Astrocyte of the hippocampus (primary cell): Measurements from ENCODE around the gene ZNF417.
"Not testable (repeated sequence)": the region's sequence is repeated elsewhere in the genome, so short reads cannot be mapped to it uniquely, and the experiment has no call there.

Experiments used
- DNase-seq: peaks from one replicate; pipeline ENCODE4 v3.0.0; 2011; ENCODE audit warnings: low read depth, low spot score

The ZNF417 gene

DNA sequence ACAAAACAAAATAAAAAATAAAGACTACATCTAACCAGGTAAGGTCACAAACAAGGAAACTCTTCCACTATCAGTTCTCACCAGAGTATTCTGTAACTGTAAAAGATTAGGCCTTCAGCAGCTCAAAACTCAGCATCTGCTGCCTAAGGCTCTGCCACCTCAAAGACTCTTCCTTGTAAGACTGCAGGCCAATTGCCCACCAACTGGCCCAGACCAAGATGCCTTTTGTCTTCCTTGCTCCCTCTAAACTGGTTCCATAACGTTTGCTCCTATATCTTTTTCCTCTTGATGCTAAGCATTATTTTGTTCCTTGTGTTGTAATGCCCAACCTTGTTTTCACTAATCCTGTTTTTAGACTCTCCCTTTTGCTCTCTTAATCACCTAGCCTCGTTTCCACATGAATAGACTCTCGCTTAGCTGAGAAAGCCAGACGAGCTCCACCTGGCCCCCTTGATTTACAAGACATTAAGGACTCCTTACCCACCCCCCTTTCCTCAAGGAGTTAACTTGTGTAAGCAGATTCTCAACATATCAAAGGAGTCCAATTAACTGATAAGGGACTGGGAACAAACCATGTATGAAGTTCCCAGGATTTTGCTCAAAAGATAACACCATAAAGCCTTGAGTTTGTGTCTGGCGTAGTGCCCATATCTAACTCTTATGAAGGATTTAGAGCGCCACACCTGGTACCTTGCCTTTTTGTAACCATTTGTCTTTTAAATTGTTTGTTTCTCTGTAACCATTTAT lies 29.0 kb downstream of the ZNF417 start:
- DNase-seq: peak; percentile 54

- no peak for DNase-seq
Observed at GRCh38 chr19:57886046-57886445, 30.3 kb downstream of the ZNF417 start.

DNA sequence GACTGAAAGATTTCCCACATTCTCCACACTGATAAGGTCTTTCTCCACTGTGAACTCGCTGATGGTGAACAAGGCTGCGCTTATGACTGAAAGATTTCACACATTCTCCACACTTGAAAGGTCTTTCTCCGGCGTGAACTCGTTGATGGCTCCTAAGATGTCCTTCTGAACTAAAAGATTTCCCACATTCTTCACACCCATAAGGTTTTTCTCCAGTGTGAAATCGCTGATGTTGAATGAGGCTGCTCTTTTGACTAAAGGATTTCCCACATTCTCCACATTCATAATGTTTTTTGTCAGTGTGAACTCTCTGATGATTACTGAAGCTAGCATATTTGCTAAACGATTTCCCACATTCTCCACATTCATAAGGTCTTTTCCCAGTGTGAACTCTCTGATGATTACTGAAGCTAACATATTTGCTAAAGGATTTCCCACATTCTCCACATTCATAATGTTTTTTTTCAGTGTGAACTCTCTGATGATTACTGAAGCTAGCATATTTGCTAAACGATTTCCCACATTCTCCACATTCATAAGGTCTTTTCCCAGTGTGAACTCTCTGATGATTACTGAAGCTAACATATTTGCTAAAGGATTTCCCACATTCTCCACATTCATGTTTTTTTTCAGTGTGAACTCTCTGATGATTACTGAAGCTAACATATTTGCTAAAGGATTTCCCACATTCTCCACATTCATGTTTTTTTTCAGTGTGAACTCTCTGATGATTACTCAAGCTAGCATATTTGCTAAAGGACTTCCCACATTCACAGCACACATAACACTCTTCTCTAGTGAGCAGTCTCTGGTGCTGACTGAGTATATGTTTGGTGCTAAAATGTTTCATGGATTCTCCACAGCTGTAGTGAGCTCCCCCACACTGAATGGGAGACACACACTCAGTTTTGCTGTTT lies 42.3 kb downstream of the ZNF417 start:
- DNase-seq: not testable (repeated sequence)

- DNase-seq: no peak
Observed at GRCh38 chr19:57872450-57872849, 43.9 kb downstream of the ZNF417 start.

DNA sequence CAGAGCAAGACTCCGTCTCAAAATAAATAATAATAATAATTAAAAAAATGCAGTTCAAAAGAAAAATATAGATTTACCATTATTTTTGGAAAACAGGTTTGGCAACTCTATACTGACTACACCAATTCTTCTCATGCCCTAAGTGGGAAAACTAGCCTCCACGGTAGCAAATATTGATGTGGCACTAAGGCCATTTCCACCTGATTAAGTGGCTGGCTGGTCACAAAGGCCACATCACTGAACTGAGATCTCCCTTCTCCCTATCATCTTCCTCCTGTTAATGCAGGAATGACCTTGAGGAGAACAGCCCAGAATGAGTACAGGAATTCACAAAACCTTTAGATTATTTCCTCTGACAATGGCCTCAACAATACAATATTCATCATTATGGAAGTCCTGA lies 46.2 kb downstream of the ZNF417 start:
- no peak for DNase-seq

GRCh38 chr19:57869655-57870054 lies 46.7 kb downstream of the ZNF417 start:
- not testable (repeated sequence) for DNase-seq

- DNase-seq: no peak
Observed at GRCh38 chr19:57867868-57868492, 48.4 kb downstream of the ZNF417 start.
